ENCODE results near the gene KCNB1. TPM values are rescaled to one million over a fixed set of nuclear protein-coding genes. Genes with fewer than 3 reads are reported as not detected.
A peak's percentile ranks its signal among the peaks of the same experiment; 100 is the strongest.

KCNB1 gene
- polyA plus RNA-seq, 1 experiment, result 0.06 TPM

GRCh38 chr20:49490689-49491088 lies 8.2 kb upstream of the KCNB1 start:
- POLR2A ChIA-PET, result no interaction called here
- Histone ChIP-seq H3K27ac (ENCODE audit: low read depth, low read length) (no peak overlapping the region), H3K4me3 (ENCODE audit: low read depth, low read length) (no peak overlapping the region), H3K27me3 (ENCODE audit: control insufficient read depth, insufficient read depth, low read length) (peaks cover 35% of the 10 kb centered on the region), H3K9me3 (ENCODE audit: control insufficient read depth, insufficient read depth, low read length) (no peaks in the 10 kb centered on the region)
- no peak for TF ChIP-seq CTCF (IDR thresholded peaks at IDR 0.05; ENCODE audit: low read depth, low read length)
- CTCF ChIA-PET, result no interaction called here
- no peak for DNase-seq (ENCODE audit: low read depth, low spot score)

- Histone ChIP-seq H3K27ac (ENCODE audit: low read depth, low read length) (no peak overlapping the region), H3K27me3 (ENCODE audit: control insufficient read depth, insufficient read depth, low read length) (peaks cover 43% of the 10 kb centered on the region), H3K4me3 (ENCODE audit: low read depth, low read length) (no peak overlapping the region), H3K9me3 (ENCODE audit: control insufficient read depth, insufficient read depth, low read length) (no peaks in the 10 kb centered on the region)
- CTCF ChIA-PET, result no interaction called here
- TF ChIP-seq CTCF (IDR thresholded peaks at IDR 0.05; ENCODE audit: low read depth, low read length), result no peak
- POLR2A ChIA-PET, result no interaction called here
- DNase-seq (ENCODE audit: low read depth, low spot score), result no peak
Measured at GRCh38 chr20:49489688-49490087, 7.2 kb upstream of the KCNB1 start.

- TF ChIP-seq CTCF (IDR thresholded peaks at IDR 0.05; ENCODE audit: low read depth, low read length), result no peak
- Histone ChIP-seq H3K4me3 (ENCODE audit: low read depth, low read length) (no peak overlapping the region), H3K27me3 (ENCODE audit: control insufficient read depth, insufficient read depth, low read length) (peaks cover 52% of the 10 kb centered on the region), H3K9me3 (ENCODE audit: control insufficient read depth, insufficient read depth, low read length) (peaks cover 4% of the 10 kb centered on the region; the same call in 1 of the 2 replicates), H3K27ac (ENCODE audit: low read depth, low read length) (no peak overlapping the region)
- CTCF ChIA-PET, result interaction anchor here (2.0 kb wide), 1 partner anchor 21 kb away, joined by 8 read pairs; no protein-coding TSS in a partner anchor
- DNase-seq (ENCODE audit: low read depth, low spot score), result no peak
- POLR2A ChIA-PET, result no interaction called here
Measured at GRCh38 chr20:49486064-49486463, 3.6 kb upstream of the KCNB1 start.

- no peak for TF ChIP-seq CTCF (IDR thresholded peaks at IDR 0.05; ENCODE audit: low read depth, low read length)
- POLR2A ChIA-PET, result no interaction called here
- H3K27me3 ChIP-seq (ENCODE audit: control insufficient read depth, insufficient read depth, low read length), result peaks cover 48% of the 10 kb centered on the region
- CTCF ChIA-PET, result interaction anchor here (0.7 to 2.3 kb wide), 3 partner anchors 21 to 101 kb away, joined by 4 to 10 read pairs (median 8); no protein-coding TSS in a partner anchor
- no peak overlapping the region for H3K27ac ChIP-seq (ENCODE audit: low read depth, low read length)
- peaks cover 4% of the 10 kb centered on the region; the same call in 1 of the 2 replicates for H3K9me3 ChIP-seq (ENCODE audit: control insufficient read depth, insufficient read depth, low read length)
- DNase-seq (ENCODE audit: low read depth, low spot score), result no peak
- no peak overlapping the region for H3K4me3 ChIP-seq (ENCODE audit: low read depth, low read length)
Measured at GRCh38 chr20:49485563-49485962, 3.1 kb upstream of the KCNB1 start.

GRCh38 chr20:49484180-49485140 lies 2.0 kb upstream of the KCNB1 start:
- peak; percentile 69 for TF ChIP-seq CTCF (IDR thresholded peaks at IDR 0.05; ENCODE audit: low read depth, low read length)
- Histone ChIP-seq H3K4me3 (ENCODE audit: low read depth, low read length) (peak overlapping the region; percentile 58), H3K27me3 (ENCODE audit: control insufficient read depth, insufficient read depth, low read length) (peaks cover 53% of the 10 kb centered on the region), H3K27ac (ENCODE audit: low read depth, low read length) (no peak overlapping the region), H3K9me3 (ENCODE audit: control insufficient read depth, insufficient read depth, low read length) (peaks cover 4% of the 10 kb centered on the region; the same call in 1 of the 2 replicates)
- CTCF ChIA-PET, result interaction anchor here (0.5 to 2.3 kb wide), 26 partner anchors 9 to 189 kb away, joined by 3 to 35 read pairs (median 5); no protein-coding TSS in a partner anchor
- DNase-seq (ENCODE audit: low read depth, low spot score), result peak; percentile 32
- POLR2A ChIA-PET, result interaction anchor here (0.6 kb wide), 1 partner anchor 192 kb away, joined by 3 read pairs; no protein-coding TSS in a partner anchor
